ENCODE data around the gene HS1BP3.

DNA sequence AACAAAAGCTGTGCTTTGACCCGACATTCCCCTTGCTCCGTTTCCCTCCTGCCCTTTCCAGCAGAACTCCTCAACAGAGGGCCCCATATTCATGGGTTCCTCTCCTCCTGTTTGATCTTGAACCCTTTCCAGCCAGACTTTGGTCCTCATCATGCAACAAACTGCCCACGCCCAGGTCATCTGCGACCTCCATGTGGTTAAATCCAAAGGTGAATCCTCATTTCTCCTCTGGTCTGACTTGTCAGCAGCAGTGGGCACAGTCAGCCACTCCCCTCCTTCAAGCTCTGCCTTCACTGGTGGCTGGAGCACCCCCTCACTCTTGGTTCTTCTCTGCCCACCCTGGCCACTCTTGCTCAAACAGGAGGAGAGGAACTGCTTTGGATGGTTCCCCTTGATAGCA, 2.7 kb downstream of the HS1BP3 start:
- TF ChIP-seq, protein P1, sequence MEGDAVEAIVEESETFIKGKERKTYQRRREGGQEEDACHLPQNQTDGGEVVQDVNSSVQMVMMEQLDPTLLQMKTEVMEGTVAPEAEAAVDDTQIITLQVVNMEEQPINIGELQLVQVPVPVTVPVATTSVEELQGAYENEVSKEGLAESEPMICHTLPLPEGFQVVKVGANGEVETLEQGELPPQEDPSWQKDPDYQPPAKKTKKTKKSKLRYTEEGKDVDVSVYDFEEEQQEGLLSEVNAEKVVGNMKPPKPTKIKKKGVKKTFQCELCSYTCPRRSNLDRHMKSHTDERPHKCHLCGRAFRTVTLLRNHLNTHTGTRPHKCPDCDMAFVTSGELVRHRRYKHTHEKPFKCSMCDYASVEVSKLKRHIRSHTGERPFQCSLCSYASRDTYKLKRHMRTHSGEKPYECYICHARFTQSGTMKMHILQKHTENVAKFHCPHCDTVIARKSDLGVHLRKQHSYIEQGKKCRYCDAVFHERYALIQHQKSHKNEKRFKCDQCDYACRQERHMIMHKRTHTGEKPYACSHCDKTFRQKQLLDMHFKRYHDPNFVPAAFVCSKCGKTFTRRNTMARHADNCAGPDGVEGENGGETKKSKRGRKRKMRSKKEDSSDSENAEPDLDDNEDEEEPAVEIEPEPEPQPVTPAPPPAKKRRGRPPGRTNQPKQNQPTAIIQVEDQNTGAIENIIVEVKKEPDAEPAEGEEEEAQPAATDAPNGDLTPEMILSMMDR (IDR thresholded peaks at IDR 0.05) = no peak
- TF ChIP-seq POLR2A (IDR thresholded peaks at IDR 0.05) = no peak
- TF ChIP-seq POLR2AphosphoS5 (IDR thresholded peaks at IDR 0.05; ENCODE audit: insufficient read depth in 1 of 2, low read depth in 1 of 2) = no peak
